HL-60 (cell line): ENCODE results near the gene LUZP2.

ENCODE experiments used
- DNase-seq, 2 experiments: peaks; one replicate each; pipeline ENCODE4 v3.0.0-alpha.2; 2010 to 2020; ENCODE audit warnings: low read depth in 1 of 2, low spot score in 1 of 2
- H3K27ac ChIP-seq: fragments of 250-450 bp; sonication (Bioruptor Pico); replicated peaks from 2 replicates; pipeline ENCODE4 v1.5.1; 2020; ENCODE audit warnings: mild to moderate bottlenecking, moderate library complexity
- H3K27me3 ChIP-seq: fragments of 250-450 bp; sonication (Bioruptor Pico); 2 replicates; pipeline ENCODE4 v1.5.1; 2021; ENCODE audit warnings: mild to moderate bottlenecking, moderate library complexity; ENCODE audit not compliant: insufficient read depth, poor library complexity, severe bottlenecking
- H3K4me3 ChIP-seq: replicated peaks from 2 replicates; pipeline ENCODE4 v1.5.1; 2011; ENCODE audit warnings: mild to moderate bottlenecking, control low read depth, low read length; ENCODE audit not compliant: insufficient read depth
- GABPA ChIP-seq: IDR thresholded peaks from 2 replicates; pipeline ENCODE4 v1.6.1; 2012; ENCODE audit warnings: low read depth
- POLR2AphosphoS5 ChIP-seq: IDR thresholded peaks from 2 replicates; pipeline ENCODE4 v1.6.1; 2012; ENCODE audit warnings: low read depth
- SPI1 ChIP-seq: IDR thresholded peaks from 2 replicates; pipeline ENCODE4 v1.6.1; 2012; ENCODE audit warnings: low read depth, mild to moderate bottlenecking, borderline replicate concordance
- TF ChIP-seq, protein P1 (sequence below): IDR thresholded peaks from one replicate; pipeline ENCODE4 v1.5.1; 2011; ENCODE audit warnings: low read length, control low read depth, inconsistent platforms; ENCODE audit not compliant: insufficient read depth
- TF ChIP-seq, protein P2 (sequence below): IDR thresholded peaks from 2 replicates; pipeline ENCODE4 v1.6.1; 2012; ENCODE audit warnings: low read depth; ENCODE audit not compliant: insufficient replicate concordance

LUZP2 gene

DNA sequence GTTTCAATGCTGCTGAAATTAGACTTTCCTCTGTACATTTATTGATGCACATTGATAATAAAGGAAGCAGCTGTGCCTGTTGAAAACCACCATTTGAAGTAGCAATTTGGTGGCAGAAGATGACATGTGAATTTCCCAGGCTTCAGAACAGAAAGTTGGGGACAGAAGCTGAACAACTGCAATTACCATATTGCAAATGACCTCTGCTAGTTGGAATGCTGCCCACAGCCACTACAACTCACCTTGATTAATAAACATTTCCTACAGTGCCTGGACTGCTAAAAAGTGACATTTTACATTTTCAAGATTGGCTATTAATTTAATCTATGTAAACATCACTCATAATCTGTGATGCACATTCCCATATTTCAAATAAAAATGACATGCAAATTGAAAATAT, 208.6 kb downstream of the LUZP2 start:
- no peak for DNase-seq
- no peaks in the 10 kb centered on the region for H3K27me3 ChIP-seq
- no peak for TF ChIP-seq SPI1
- TF ChIP-seq, protein P1, sequence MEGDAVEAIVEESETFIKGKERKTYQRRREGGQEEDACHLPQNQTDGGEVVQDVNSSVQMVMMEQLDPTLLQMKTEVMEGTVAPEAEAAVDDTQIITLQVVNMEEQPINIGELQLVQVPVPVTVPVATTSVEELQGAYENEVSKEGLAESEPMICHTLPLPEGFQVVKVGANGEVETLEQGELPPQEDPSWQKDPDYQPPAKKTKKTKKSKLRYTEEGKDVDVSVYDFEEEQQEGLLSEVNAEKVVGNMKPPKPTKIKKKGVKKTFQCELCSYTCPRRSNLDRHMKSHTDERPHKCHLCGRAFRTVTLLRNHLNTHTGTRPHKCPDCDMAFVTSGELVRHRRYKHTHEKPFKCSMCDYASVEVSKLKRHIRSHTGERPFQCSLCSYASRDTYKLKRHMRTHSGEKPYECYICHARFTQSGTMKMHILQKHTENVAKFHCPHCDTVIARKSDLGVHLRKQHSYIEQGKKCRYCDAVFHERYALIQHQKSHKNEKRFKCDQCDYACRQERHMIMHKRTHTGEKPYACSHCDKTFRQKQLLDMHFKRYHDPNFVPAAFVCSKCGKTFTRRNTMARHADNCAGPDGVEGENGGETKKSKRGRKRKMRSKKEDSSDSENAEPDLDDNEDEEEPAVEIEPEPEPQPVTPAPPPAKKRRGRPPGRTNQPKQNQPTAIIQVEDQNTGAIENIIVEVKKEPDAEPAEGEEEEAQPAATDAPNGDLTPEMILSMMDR, result no peak
- TF ChIP-seq GABPA, result no peak
- TF ChIP-seq, protein P2, sequence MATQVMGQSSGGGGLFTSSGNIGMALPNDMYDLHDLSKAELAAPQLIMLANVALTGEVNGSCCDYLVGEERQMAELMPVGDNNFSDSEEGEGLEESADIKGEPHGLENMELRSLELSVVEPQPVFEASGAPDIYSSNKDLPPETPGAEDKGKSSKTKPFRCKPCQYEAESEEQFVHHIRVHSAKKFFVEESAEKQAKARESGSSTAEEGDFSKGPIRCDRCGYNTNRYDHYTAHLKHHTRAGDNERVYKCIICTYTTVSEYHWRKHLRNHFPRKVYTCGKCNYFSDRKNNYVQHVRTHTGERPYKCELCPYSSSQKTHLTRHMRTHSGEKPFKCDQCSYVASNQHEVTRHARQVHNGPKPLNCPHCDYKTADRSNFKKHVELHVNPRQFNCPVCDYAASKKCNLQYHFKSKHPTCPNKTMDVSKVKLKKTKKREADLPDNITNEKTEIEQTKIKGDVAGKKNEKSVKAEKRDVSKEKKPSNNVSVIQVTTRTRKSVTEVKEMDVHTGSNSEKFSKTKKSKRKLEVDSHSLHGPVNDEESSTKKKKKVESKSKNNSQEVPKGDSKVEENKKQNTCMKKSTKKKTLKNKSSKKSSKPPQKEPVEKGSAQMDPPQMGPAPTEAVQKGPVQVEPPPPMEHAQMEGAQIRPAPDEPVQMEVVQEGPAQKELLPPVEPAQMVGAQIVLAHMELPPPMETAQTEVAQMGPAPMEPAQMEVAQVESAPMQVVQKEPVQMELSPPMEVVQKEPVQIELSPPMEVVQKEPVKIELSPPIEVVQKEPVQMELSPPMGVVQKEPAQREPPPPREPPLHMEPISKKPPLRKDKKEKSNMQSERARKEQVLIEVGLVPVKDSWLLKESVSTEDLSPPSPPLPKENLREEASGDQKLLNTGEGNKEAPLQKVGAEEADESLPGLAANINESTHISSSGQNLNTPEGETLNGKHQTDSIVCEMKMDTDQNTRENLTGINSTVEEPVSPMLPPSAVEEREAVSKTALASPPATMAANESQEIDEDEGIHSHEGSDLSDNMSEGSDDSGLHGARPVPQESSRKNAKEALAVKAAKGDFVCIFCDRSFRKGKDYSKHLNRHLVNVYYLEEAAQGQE, result no peak
- no peak for TF ChIP-seq POLR2AphosphoS5

DNA sequence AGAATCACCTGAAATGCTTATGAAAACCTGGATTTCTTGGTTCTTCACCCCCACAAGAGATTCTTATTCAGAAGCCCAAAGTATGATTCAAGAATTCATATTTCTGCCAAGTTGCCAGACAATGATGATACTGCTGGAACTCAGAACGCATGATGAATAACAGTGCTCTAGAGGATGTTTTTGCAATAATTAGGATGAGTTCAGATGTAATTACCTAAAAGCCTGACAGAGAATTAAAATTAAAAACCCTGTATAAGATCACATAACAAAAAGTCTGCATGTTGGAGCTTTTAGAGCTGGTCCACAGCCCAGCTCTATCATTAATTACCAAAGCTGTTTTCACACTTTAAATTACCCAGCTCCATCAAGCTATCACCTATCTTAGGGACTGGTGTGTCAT, 211.8 kb downstream of the LUZP2 start:
- no peak for DNase-seq
- H3K27ac ChIP-seq, result no peak overlapping the region
- TF ChIP-seq, protein P2, result no peak
- TF ChIP-seq SPI1 (no peak), POLR2AphosphoS5 (no peak), GABPA (no peak)
- TF ChIP-seq, protein P1, result no peak

More for the DNA sequence above, 208.6 kb downstream of the LUZP2 start:
- Histone ChIP-seq H3K27ac (no peak overlapping the region), H3K4me3 (no peak overlapping the region)

DNA sequence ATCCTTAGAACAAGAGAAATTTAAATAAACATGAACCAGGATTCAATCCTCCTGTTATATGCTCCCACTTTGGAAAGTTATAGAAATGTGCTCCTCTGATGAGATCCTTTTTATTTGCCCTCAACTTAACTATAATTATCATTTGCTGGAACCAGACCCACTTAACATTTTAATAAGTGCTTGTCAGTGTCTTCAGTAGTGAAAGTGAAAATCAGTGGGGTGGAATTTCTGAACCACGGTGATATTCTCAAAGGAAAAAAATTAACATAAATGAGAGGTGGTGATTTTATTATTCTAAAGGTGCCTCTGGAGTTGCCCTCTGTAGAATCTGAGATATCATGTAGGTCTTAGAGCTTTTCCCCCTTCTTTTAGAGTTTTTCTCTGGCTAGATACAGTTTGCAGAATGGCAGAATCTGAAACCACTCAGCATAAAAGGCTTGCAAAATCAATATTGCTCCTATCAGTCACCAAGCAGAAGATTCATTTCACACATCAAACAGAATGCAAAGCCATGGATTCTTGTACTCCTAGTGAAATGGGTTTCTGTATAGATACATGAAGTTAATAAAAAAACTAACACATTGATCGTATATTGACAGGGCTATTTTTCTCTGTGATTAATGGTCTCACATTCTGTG, 213.2 kb downstream of the LUZP2 start:
- H3K27me3 ChIP-seq, result no peaks in the 10 kb centered on the region
- no peak for TF ChIP-seq POLR2AphosphoS5
- TF ChIP-seq, protein P2, result no peak
- TF ChIP-seq, protein P1, result no peak
- TF ChIP-seq SPI1, result no peak
- TF ChIP-seq GABPA, result no peak
- no peak overlapping the region for H3K4me3 ChIP-seq
- no peak for DNase-seq
- no peak overlapping the region for H3K27ac ChIP-seq

More for the DNA sequence above, 211.8 kb downstream of the LUZP2 start:
- Histone ChIP-seq H3K27me3 (no peaks in the 10 kb centered on the region), H3K4me3 (no peak overlapping the region)
